MM.1S (cell line): ENCODE data around the gene ATP2B2.

Experiments used
- DNase-seq: peaks from one replicate; pipeline ENCODE4 v3.0.0-alpha.2; 2015
- H2AFZ ChIP-seq: fragments of 300-600 bp; sonication (generic); 2 replicates; pipeline ENCODE4 v1.6.0; 2016; ENCODE audit warnings: antibody characterized with exemption, low read length
- H3F3A ChIP-seq: fragments of 300-600 bp; sonication (generic); 2 replicates; pipeline ENCODE4 v1.6.1; 2016; ENCODE audit warnings: mild to moderate bottlenecking, antibody characterized with exemption, low read length, moderate library complexity, mixed read lengths; ENCODE audit not compliant: insufficient read depth
- H3K27ac ChIP-seq: fragments of 300-600 bp; sonication (generic); 2 replicates; pipeline ENCODE4 v1.5.1; 2016; ENCODE audit warnings: mild to moderate bottlenecking, low read length
- H3K27me3 ChIP-seq: fragments of 300-600 bp; sonication (generic); replicated peaks from 2 replicates; pipeline ENCODE4 v1.6.0; 2016; ENCODE audit warnings: low read length; ENCODE audit not compliant: insufficient read depth
- H3K36me3 ChIP-seq: fragments of 300-600 bp; sonication (generic); replicated peaks from 2 replicates; pipeline ENCODE4 v1.6.1; 2016; ENCODE audit warnings: mild to moderate bottlenecking, low read length, mixed read lengths; ENCODE audit not compliant: insufficient read depth
- H3K4me1 ChIP-seq: fragments of 300-600 bp; sonication (generic); 2 replicates; pipeline ENCODE4 v1.6.1; 2016; ENCODE audit warnings: low read length, mixed read lengths
- H3K4me2 ChIP-seq: fragments of 300-600 bp; sonication (generic); 2 replicates; pipeline ENCODE4 v1.6.0; 2016; ENCODE audit warnings: low read depth, low read length
- H3K4me3 ChIP-seq: fragments of 300-600 bp; sonication (generic); 2 replicates; pipeline ENCODE4 v1.5.1; 2016; ENCODE audit warnings: low read length, mixed read lengths
- H3K79me2 ChIP-seq: fragments of 300-600 bp; sonication (generic); 2 replicates; pipeline ENCODE4 v1.6.1; 2016; ENCODE audit warnings: mixed run types, low read length, mixed read lengths
- H3K9ac ChIP-seq: fragments of 300-600 bp; sonication (generic); 2 replicates; pipeline ENCODE4 v1.6.1; 2016; ENCODE audit warnings: low read length, mixed read lengths
- H3K9me2 ChIP-seq: fragments of 300-600 bp; sonication (generic); replicated peaks from 2 replicates; pipeline ENCODE4 v1.6.1; 2016; ENCODE audit warnings: mild to moderate bottlenecking, low read length, mixed read lengths; ENCODE audit not compliant: insufficient read depth
- H3K9me3 ChIP-seq: fragments of 300-600 bp; sonication (generic); replicated peaks from 2 replicates; pipeline ENCODE4 v1.6.1; 2016; ENCODE audit warnings: mild to moderate bottlenecking, low read length, mixed read lengths; ENCODE audit not compliant: insufficient read depth
- H4K20me1 ChIP-seq: fragments of 300-600 bp; sonication (generic); 2 replicates; pipeline ENCODE4 v1.6.1; 2016; ENCODE audit warnings: mild to moderate bottlenecking, low read length, moderate library complexity, mixed read lengths; ENCODE audit not compliant: insufficient read depth
- EZH2 ChIP-seq: fragments of 300-600 bp; sonication (generic); optimal IDR thresholded peaks from 2 replicates; pipeline ENCODE3; 2017; ENCODE audit warnings: low read depth, mild to moderate bottlenecking, antibody characterized with exemption, low read length, mixed read lengths
- EZH2phosphoT487 ChIP-seq: fragments of 300-600 bp; sonication (generic); IDR thresholded peaks from 2 replicates; pipeline ENCODE4 v1.6.1; 2018; ENCODE audit warnings: antibody characterized with exemption, low read length
- TF ChIP-seq, protein P1 (sequence below): fragments of 300-600 bp; sonication (generic); IDR thresholded peaks from 2 replicates; pipeline ENCODE4 v1.5.1; 2016; ENCODE audit warnings: antibody characterized with exemption, low read length, mixed read lengths

ATP2B2 gene

DNA sequence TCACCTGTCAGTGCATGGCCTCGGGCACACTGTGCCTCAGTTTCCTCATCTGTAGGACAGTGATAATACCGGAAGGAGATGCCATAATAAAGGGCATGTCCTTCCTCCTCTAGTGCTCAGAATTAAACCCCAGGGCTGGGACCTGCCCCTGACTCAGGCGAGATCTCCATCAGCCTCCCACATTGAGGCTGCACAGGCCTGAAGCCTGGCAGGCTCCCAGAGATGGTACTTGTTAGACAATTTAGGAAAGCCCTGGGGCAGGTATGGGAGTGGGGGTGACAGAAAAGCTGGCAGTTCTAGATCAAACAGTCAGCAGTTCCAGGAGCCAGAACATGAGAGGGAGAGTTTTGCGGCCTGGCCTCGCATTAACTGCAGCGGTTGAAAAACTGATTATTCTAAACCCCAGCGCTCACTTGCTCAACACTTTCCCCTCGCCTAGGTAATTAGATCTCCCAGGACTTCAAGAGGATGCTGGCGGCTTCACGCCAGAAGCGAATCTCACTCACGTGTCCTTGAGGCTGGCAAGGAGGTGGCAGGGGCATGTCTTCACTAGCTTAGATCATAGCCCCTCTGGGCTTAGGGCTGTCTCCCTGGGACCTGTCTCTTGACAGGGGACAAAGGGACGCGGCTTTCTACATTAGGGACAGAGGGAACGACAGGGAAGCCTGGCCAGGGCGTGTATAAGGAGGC lies 73.1 kb downstream of the ATP2B2 start:
- TF ChIP-seq, protein P1, sequence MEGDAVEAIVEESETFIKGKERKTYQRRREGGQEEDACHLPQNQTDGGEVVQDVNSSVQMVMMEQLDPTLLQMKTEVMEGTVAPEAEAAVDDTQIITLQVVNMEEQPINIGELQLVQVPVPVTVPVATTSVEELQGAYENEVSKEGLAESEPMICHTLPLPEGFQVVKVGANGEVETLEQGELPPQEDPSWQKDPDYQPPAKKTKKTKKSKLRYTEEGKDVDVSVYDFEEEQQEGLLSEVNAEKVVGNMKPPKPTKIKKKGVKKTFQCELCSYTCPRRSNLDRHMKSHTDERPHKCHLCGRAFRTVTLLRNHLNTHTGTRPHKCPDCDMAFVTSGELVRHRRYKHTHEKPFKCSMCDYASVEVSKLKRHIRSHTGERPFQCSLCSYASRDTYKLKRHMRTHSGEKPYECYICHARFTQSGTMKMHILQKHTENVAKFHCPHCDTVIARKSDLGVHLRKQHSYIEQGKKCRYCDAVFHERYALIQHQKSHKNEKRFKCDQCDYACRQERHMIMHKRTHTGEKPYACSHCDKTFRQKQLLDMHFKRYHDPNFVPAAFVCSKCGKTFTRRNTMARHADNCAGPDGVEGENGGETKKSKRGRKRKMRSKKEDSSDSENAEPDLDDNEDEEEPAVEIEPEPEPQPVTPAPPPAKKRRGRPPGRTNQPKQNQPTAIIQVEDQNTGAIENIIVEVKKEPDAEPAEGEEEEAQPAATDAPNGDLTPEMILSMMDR = no peak
- no peak for TF ChIP-seq EZH2
- no peak for TF ChIP-seq EZH2phosphoT487
- no peak for DNase-seq
- Histone ChIP-seq H3K4me1 (no peaks in the 10 kb centered on the region), H2AFZ (no peak overlapping the region), H3K9ac (no peak overlapping the region), H3K27me3 (no peaks in the 10 kb centered on the region), H3K4me3 (no peak overlapping the region), H3K27ac (no peak overlapping the region), H3K36me3 (no peaks in the 10 kb centered on the region), H4K20me1 (no peaks in the 10 kb centered on the region), H3K79me2 (no peaks in the 10 kb centered on the region), H3K9me2 (no peaks in the 10 kb centered on the region), H3K9me3 (no peaks in the 10 kb centered on the region), H3F3A (no peaks in the 10 kb centered on the region), H3K4me2 (no peak overlapping the region)

DNA sequence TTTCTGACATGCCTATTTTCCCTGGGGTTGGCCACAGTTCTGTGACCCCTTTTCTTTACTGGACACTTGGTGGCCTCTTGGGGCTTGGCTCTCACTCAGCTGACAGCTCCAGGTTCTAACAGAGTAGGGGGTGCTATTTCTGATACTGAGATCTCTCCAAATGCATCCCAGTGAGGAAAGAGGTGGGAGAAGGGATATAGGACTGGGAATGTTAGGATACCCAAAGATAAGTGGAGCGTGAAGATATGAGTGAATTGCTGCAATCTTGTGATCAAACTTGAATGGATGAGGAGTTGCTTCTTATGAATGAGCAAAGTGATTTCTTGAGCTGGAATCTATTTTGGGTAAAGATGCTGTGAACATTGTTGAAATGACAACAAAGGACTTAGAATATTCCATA lies 74.6 kb downstream of the ATP2B2 start:
- Histone ChIP-seq H3K4me3 (no peak overlapping the region), H3K27me3 (no peaks in the 10 kb centered on the region), H3K9ac (no peak overlapping the region), H3K9me3 (no peaks in the 10 kb centered on the region), H3K27ac (no peak overlapping the region), H3K9me2 (no peaks in the 10 kb centered on the region), H2AFZ (no peak overlapping the region), H3K4me2 (no peak overlapping the region), H3F3A (no peaks in the 10 kb centered on the region), H3K79me2 (no peaks in the 10 kb centered on the region), H4K20me1 (no peaks in the 10 kb centered on the region), H3K36me3 (no peaks in the 10 kb centered on the region), H3K4me1 (no peaks in the 10 kb centered on the region)
- TF ChIP-seq EZH2 (no peak), EZH2phosphoT487 (no peak)
- TF ChIP-seq, protein P1 = no peak
- no peak for DNase-seq

DNA sequence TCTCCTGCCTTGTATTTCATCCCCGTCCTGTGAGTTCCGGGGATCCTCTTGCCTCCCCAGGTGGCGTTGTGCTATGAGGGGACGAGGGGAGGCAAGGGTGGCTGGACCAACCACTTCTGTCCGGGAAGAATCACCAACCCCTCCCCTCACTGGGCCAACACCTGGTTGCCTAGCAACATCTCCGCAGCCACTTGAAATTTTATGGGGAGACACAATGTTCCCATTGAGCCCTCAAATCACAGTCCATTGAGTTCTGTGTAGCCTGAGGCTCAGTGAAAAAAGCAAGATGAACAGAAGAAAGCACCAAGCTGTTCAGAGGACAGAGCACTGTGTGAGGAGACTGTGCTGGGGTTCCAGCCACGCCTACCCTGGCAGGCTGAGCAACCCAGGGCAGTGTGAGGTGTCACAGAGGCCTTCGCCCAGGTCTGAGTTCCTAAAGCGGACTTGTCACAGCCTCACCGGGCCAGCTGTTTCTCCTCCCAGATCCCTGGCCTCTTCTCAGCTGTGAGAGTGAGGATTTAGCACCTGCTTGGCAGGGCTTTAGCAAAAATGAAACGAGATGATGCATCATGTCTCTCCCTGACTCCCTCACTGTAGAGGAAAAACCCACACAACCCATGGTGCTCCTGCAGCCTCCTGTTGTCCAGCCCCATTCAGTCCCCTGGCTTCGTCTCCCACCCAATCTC lies 76.8 kb downstream of the ATP2B2 start:
- Histone ChIP-seq H3K9ac (no peak overlapping the region), H3F3A (no peaks in the 10 kb centered on the region), H3K27me3 (no peaks in the 10 kb centered on the region), H3K36me3 (no peaks in the 10 kb centered on the region), H3K27ac (no peak overlapping the region), H3K4me2 (no peak overlapping the region), H4K20me1 (no peaks in the 10 kb centered on the region), H2AFZ (no peak overlapping the region), H3K9me2 (no peaks in the 10 kb centered on the region), H3K9me3 (no peaks in the 10 kb centered on the region), H3K4me3 (no peak overlapping the region), H3K79me2 (no peaks in the 10 kb centered on the region), H3K4me1 (no peaks in the 10 kb centered on the region)
- DNase-seq = no peak
- TF ChIP-seq EZH2 = no peak
- TF ChIP-seq EZH2phosphoT487 = no peak
- TF ChIP-seq, protein P1 = no peak
